ENCODE data around the gene NADSYN1. TPM values are rescaled to one million over a fixed set of nuclear protein-coding genes. Genes with fewer than 3 reads are reported as not detected.

NADSYN1 gene
- polyA plus RNA-seq, 3 donors = 44.1 to 162 (median 44.8) TPM

- Histone ChIP-seq H3K9me3 (replicated peaks in 1 of 2; ENCODE audit: control insufficient read depth in 1 of 2, insufficient read depth in 1 of 2, low read length in 2 of 2) (peaks cover 14 to 16% of the 10 kb centered on the region in 2 donors), H4K20me1 (ENCODE audit: insufficient read depth, low read length) (no peaks in the 10 kb centered on the region), H3K79me2 (ENCODE audit: insufficient read depth, low read length) (no peaks in the 10 kb centered on the region), H3K4me1 (ENCODE audit: control insufficient read depth in 1 of 2, insufficient read depth in 2 of 2, low read length in 2 of 2) (no peaks in the 10 kb centered on the region), H2AFZ (ENCODE audit: insufficient read depth, low read depth, low read length, poor library complexity, severe bottlenecking) (no peak overlapping the region), H3K27me3 (ENCODE audit: control insufficient read depth in 2 of 2, insufficient read depth in 2 of 2, low read length in 2 of 2) (no peaks in the 10 kb centered on the region), H3K27ac (ENCODE audit: low read depth in 1 of 2, low read length in 2 of 2) (no peak overlapping the region), H3K9ac (ENCODE audit: insufficient read depth, low read length, poor library complexity, severe bottlenecking) (no peak overlapping the region), H3K4me3 (replicated peaks in 1 of 3; ENCODE audit: low read depth in 2 of 3, low read length in 3 of 3) (no peak overlapping the region), H3K36me3 (replicated peaks in 1 of 2; ENCODE audit: control insufficient read depth in 1 of 2, insufficient read depth in 2 of 2, low read length in 2 of 2) (peaks cover 36 to 56% of the 10 kb centered on the region in 2 donors), H3K4me2 (replicated peaks; ENCODE audit: extremely low read depth, low read length, poor library complexity, severe bottlenecking) (no peak overlapping the region)
- H3K4me3 Mint-ChIP-seq = no peak overlapping the region
- TF ChIP-seq CTCF (IDR thresholded peaks at IDR 0.05) = no peak
- 97% methylated on average over 9 of the region's 9 CpGs for WGBS (ENCODE audit: insufficient coverage)
- H3K36me3 Mint-ChIP-seq = peaks cover 36 to 59% of the 10 kb centered on the region in 2 donors
- H3K9me3 Mint-ChIP-seq = peaks cover 16 to 40% (median 29%) of the 10 kb centered on the region in 7 donors
- peak overlapping the region in 2 of 7 donors; percentile 10 to 28 for H3K27ac Mint-ChIP-seq
- H3K4me1 Mint-ChIP-seq = no peaks in the 10 kb centered on the region
- no peaks in the 10 kb centered on the region for H3K27me3 Mint-ChIP-seq (ENCODE audit: low read depth in 3 of 3)
- intact Hi-C loops (cut with micrococcal nuclease) = no loop called here
- DNase-seq = no peak
These were observed 52.8 kb downstream of the NADSYN1 start for GRCh38 chr11:71505781-71506180.

- TF ChIP-seq CTCF (IDR thresholded peaks at IDR 0.05) = no peak
- 100% methylated on average over 4 of the region's 5 CpGs for WGBS (ENCODE audit: insufficient coverage)
- Mint-ChIP-seq H3K4me3 (no peak overlapping the region), H3K36me3 (peaks cover 30 to 46% of the 10 kb centered on the region in 2 donors), H3K4me1 (no peaks in the 10 kb centered on the region), H3K9me3 (peaks cover 28 to 53% (median 36%) of the 10 kb centered on the region in 7 donors), H3K27me3 (ENCODE audit: low read depth in 3 of 3) (peaks cover 0 to 2% (median 0%) of the 10 kb centered on the region in 3 donors), H3K27ac (no peak overlapping the region)
- no peak overlapping the region for H3K4me2 ChIP-seq (replicated peaks; ENCODE audit: extremely low read depth, low read length, poor library complexity, severe bottlenecking)
- no peak for DNase-seq
- H3K79me2 ChIP-seq (ENCODE audit: insufficient read depth, low read length) = no peaks in the 10 kb centered on the region
- no peak overlapping the region for H3K9ac ChIP-seq (ENCODE audit: insufficient read depth, low read length, poor library complexity, severe bottlenecking)
- H3K4me3 ChIP-seq (replicated peaks in 1 of 3; ENCODE audit: low read depth in 2 of 3, low read length in 3 of 3) = no peak overlapping the region
- no peak overlapping the region for H3K27ac ChIP-seq (ENCODE audit: low read depth in 1 of 2, low read length in 2 of 2)
- no peaks in the 10 kb centered on the region for H3K4me1 ChIP-seq (ENCODE audit: control insufficient read depth in 1 of 2, insufficient read depth in 2 of 2, low read length in 2 of 2)
- intact Hi-C loops (cut with micrococcal nuclease) = no loop called here
- H2AFZ ChIP-seq (ENCODE audit: insufficient read depth, low read depth, low read length, poor library complexity, severe bottlenecking) = no peak overlapping the region
- no peaks in the 10 kb centered on the region for H3K27me3 ChIP-seq (ENCODE audit: control insufficient read depth in 2 of 2, insufficient read depth in 2 of 2, low read length in 2 of 2)
- peaks cover 17 to 22% of the 10 kb centered on the region in 2 donors for H3K9me3 ChIP-seq (replicated peaks in 1 of 2; ENCODE audit: control insufficient read depth in 1 of 2, insufficient read depth in 1 of 2, low read length in 2 of 2)
- peaks cover 23 to 43% of the 10 kb centered on the region in 2 donors for H3K36me3 ChIP-seq (replicated peaks in 1 of 2; ENCODE audit: control insufficient read depth in 1 of 2, insufficient read depth in 2 of 2, low read length in 2 of 2)
- H4K20me1 ChIP-seq (ENCODE audit: insufficient read depth, low read length) = no peaks in the 10 kb centered on the region
These were observed 54.1 kb downstream of the NADSYN1 start for GRCh38 chr11:71507102-71507501.

All from CD14-positive monocyte (primary cell).